ENCODE results near the gene BPIFB3. TPM values are rescaled to one million over a fixed set of nuclear protein-coding genes. Genes with fewer than 3 reads are reported as not detected.
A peak's percentile ranks its signal among the peaks of the same experiment; 100 is the strongest.

The BPIFB3 gene
- total RNA-seq, 1 experiment from 2014 or later = 0.26 TPM

- 0 out of 2 replicates have a peak, but pooled peaks cover 3% of the 10 kb centered on the region for H3K9me3 ChIP-seq (replicated peaks)
- no peaks in the 10 kb centered on the region for H3K27me3 ChIP-seq
- H3K4me3 ChIP-seq = no peak overlapping the region
- H3K36me3 ChIP-seq = no peaks in the 10 kb centered on the region
- peaks cover 38% of the 10 kb centered on the region for H3K4me1 ChIP-seq
- DNase-seq = no peak
- peak overlapping the region; percentile 50 for H3K27ac ChIP-seq
Measured at GRCh38 chr20:33074675-33075074, 21.0 kb downstream of the BPIFB3 start.

- Histone ChIP-seq H3K27me3 (no peaks in the 10 kb centered on the region), H3K4me1 (peaks cover 43% of the 10 kb centered on the region), H3K36me3 (no peaks in the 10 kb centered on the region), H3K9me3 (replicated peaks) (0 out of 2 replicates have a peak, but pooled peaks cover 3% of the 10 kb centered on the region), H3K4me3 (no peak overlapping the region), H3K27ac (peak overlapping the region; percentile 50)
- peak; percentile 82 for DNase-seq
Measured at GRCh38 chr20:33075281-33075680, 21.6 kb downstream of the BPIFB3 start.

GRCh38 chr20:33076662-33077372 lies 23.1 kb downstream of the BPIFB3 start:
- Histone ChIP-seq H3K9me3 (replicated peaks) (0 out of 2 replicates have a peak, but pooled peaks cover 3% of the 10 kb centered on the region), H3K27ac (no peak overlapping the region; the same call in 1 of the 2 replicates)
- DNase-seq = peak in 1 of 2 experiments; percentile 59

GRCh38 chr20:33079259-33079658 lies 25.6 kb downstream of the BPIFB3 start, which contains the start of gene BPIFB4:
BPIFB4 (plus strand) TSS chr20:33079643; CDS start chr20:33081527, 1,884 bp downstream.
- Histone ChIP-seq H3K27ac (peak within 1 kb of the TSS; percentile 25; the same call in 1 of the 2 replicates), H3K27me3 (no peaks in the 10 kb centered on the region), H3K4me1 (peaks cover 40% of the 10 kb centered on the region), H3K4me3 (no peak within 1 kb of the TSS; the same call in 1 of the 2 replicates), H3K9me3 (replicated peaks) (no peaks in the 10 kb centered on the region), H3K36me3 (no peaks in the 10 kb centered on the region)
- DNase-seq = peak; percentile 81 to 84

More at GRCh38 chr20:33076662-33077372, 23.1 kb downstream of the BPIFB3 start:
- no peaks in the 10 kb centered on the region for H3K36me3 ChIP-seq
- H3K4me3 ChIP-seq = no peak overlapping the region
- H3K27me3 ChIP-seq = no peaks in the 10 kb centered on the region
- peaks cover 43% of the 10 kb centered on the region for H3K4me1 ChIP-seq

- DNase-seq = no peak
- no peaks in the 10 kb centered on the region for H3K9me3 ChIP-seq (replicated peaks)
- no peak overlapping the region for H3K4me3 ChIP-seq
- H3K4me1 ChIP-seq = peaks cover 20% of the 10 kb centered on the region
- no peaks in the 10 kb centered on the region for H3K27me3 ChIP-seq
- no peak overlapping the region for H3K27ac ChIP-seq
- no peaks in the 10 kb centered on the region for H3K36me3 ChIP-seq
Measured at GRCh38 chr20:33081411-33082154, 27.9 kb downstream of the BPIFB3 start.

- Histone ChIP-seq H3K4me1 (peaks cover 17% of the 10 kb centered on the region), H3K4me3 (no peak overlapping the region), H3K36me3 (no peaks in the 10 kb centered on the region), H3K9me3 (replicated peaks) (no peaks in the 10 kb centered on the region), H3K27me3 (no peaks in the 10 kb centered on the region), H3K27ac (no peak overlapping the region)
- DNase-seq = no peak
Measured at GRCh38 chr20:33082546-33082945, 28.8 kb downstream of the BPIFB3 start.

- H3K9me3 ChIP-seq (replicated peaks) = no peaks in the 10 kb centered on the region
- no peak for DNase-seq
- no peaks in the 10 kb centered on the region for H3K36me3 ChIP-seq
- H3K4me1 ChIP-seq = peaks cover 14% of the 10 kb centered on the region
- no peak overlapping the region for H3K4me3 ChIP-seq
- H3K27ac ChIP-seq = no peak overlapping the region
- no peaks in the 10 kb centered on the region for H3K27me3 ChIP-seq
Measured at GRCh38 chr20:33083544-33084340, 30.0 kb downstream of the BPIFB3 start.

- Histone ChIP-seq H3K4me3 (no peak overlapping the region), H3K36me3 (no peaks in the 10 kb centered on the region), H3K4me1 (peaks cover 4% of the 10 kb centered on the region), H3K27me3 (no peaks in the 10 kb centered on the region), H3K9me3 (replicated peaks) (no peaks in the 10 kb centered on the region), H3K27ac (no peak overlapping the region)
- no peak for DNase-seq
Measured at GRCh38 chr20:33084722-33085121, 31.0 kb downstream of the BPIFB3 start.

- Histone ChIP-seq H3K27ac (no peak overlapping the region), H3K27me3 (no peaks in the 10 kb centered on the region), H3K9me3 (replicated peaks) (no peaks in the 10 kb centered on the region), H3K36me3 (no peaks in the 10 kb centered on the region), H3K4me1 (no peaks in the 10 kb centered on the region), H3K4me3 (no peak overlapping the region)
- no peak for DNase-seq
Measured at GRCh38 chr20:33086052-33086722, 32.5 kb downstream of the BPIFB3 start.

- Histone ChIP-seq H3K4me3 (no peak overlapping the region), H3K27me3 (no peaks in the 10 kb centered on the region), H3K4me1 (no peaks in the 10 kb centered on the region), H3K27ac (no peak overlapping the region), H3K9me3 (replicated peaks) (no peaks in the 10 kb centered on the region), H3K36me3 (no peaks in the 10 kb centered on the region)
- DNase-seq = no peak
Measured at GRCh38 chr20:33091147-33091546, 37.4 kb downstream of the BPIFB3 start.

GRCh38 chr20:33091693-33092092 lies 38.0 kb downstream of the BPIFB3 start:
- Histone ChIP-seq H3K9me3 (replicated peaks) (no peaks in the 10 kb centered on the region), H3K27ac (no peak overlapping the region), H3K27me3 (no peaks in the 10 kb centered on the region), H3K4me1 (no peaks in the 10 kb centered on the region), H3K4me3 (no peak overlapping the region), H3K36me3 (no peaks in the 10 kb centered on the region)
- DNase-seq = no peak

GRCh38 chr20:33092361-33092760 lies 38.7 kb downstream of the BPIFB3 start:
- Histone ChIP-seq H3K27ac (no peak overlapping the region), H3K27me3 (no peaks in the 10 kb centered on the region), H3K9me3 (replicated peaks) (no peaks in the 10 kb centered on the region), H3K4me1 (no peaks in the 10 kb centered on the region), H3K36me3 (no peaks in the 10 kb centered on the region), H3K4me3 (no peak overlapping the region)
- DNase-seq = peak; percentile 28 to 50

GRCh38 chr20:33093074-33093473 lies 39.4 kb downstream of the BPIFB3 start:
- no peak for DNase-seq
- Histone ChIP-seq H3K27me3 (no peaks in the 10 kb centered on the region), H3K4me3 (no peak overlapping the region), H3K27ac (no peak overlapping the region), H3K4me1 (no peaks in the 10 kb centered on the region), H3K36me3 (no peaks in the 10 kb centered on the region), H3K9me3 (replicated peaks) (no peaks in the 10 kb centered on the region)

- H3K4me3 ChIP-seq = no peak overlapping the region
- no peaks in the 10 kb centered on the region for H3K9me3 ChIP-seq (replicated peaks)
- no peaks in the 10 kb centered on the region for H3K27me3 ChIP-seq
- H3K4me1 ChIP-seq = no peaks in the 10 kb centered on the region
- no peak for DNase-seq
- no peaks in the 10 kb centered on the region for H3K36me3 ChIP-seq
- no peak overlapping the region for H3K27ac ChIP-seq
Measured at GRCh38 chr20:33093582-33093981, 39.9 kb downstream of the BPIFB3 start.

Measured in SJCRH30 (cell line).